ENCODE data around the gene LACTBL1.

DNA sequence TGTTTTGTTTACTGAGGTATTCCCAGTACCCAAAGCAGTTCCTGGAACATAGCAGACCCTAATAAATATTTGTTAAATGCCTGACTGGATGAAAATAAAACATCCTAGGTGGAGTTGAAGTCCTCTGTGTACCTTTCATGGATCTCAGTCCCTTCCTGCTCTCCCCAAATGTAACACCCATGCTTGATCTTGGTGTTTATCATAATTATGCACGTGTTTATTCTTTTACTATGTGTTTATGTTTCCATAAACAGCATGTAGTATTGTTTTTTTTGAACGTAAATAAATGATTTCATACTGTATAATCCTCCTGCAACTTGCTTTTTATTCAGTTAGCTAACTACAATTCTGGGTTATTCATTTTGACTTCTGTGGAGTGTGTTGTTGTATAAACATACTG, 4.8 kb downstream of the LACTBL1 start:
- TF ChIP-seq EZH2 (IDR thresholded peaks at IDR 0.05) (no peak), POLR2AphosphoS5 (IDR thresholded peaks at IDR 0.05; ENCODE audit: borderline replicate concordance, low read depth, low read length) (no peak), FOXP2 (optimal IDR thresholded peaks at IDR 0.05; ENCODE audit: control extremely low read depth, extremely low read length, insufficient read depth) (no peak)
